Measurements from ENCODE around the gene BTC.

DNA sequence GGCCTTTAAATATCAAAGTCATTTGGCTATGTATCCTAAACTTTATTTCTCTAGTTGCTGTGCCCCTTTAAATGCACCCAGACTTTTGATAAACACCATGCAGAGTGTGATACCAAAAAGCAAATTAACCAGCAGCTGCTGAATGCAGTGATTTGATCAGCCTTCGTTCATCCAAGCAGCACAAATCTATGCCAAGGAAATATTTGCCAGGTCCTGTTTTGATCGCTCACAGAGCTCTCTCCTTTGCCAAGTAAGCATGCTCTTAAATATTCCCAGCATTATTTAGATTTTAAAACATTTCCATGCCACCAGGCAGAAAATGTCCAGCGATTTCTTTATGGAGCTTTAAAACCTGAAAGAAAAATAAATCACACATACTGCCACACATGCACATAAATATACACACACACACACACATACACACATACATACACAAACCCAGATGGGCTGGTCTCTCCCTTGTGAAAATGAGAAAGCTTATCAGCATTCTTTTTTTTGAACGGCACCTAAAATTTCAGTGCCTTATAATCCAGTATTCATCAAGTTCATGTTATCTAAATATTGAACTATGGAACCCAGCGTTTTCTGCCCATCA is 35.7 kb downstream of the BTC start:
- TF ChIP-seq RAD21 (IDR thresholded peaks at IDR 0.05; ENCODE audit: low read depth) (no peak), FOXM1 (IDR thresholded peaks at IDR 0.05; ENCODE audit: borderline replicate concordance, low read depth) (no peak), TAF1 (IDR thresholded peaks at IDR 0.05; ENCODE audit: low read depth) (no peak), YY1 (IDR thresholded peaks at IDR 0.05; ENCODE audit: low read depth) (no peak), EP300 (IDR thresholded peaks at IDR 0.05; ENCODE audit: borderline replicate concordance) (no peak), TCF12 (IDR thresholded peaks at IDR 0.05; ENCODE audit: low read depth) (no peak), TEAD4 (IDR thresholded peaks at IDR 0.05) (no peak), ZBTB7A (IDR thresholded peaks at IDR 0.05; ENCODE audit: low read depth) (no peak), CEBPB (IDR thresholded peaks at IDR 0.05) (no peak)
- TF ChIP-seq, protein P1, sequence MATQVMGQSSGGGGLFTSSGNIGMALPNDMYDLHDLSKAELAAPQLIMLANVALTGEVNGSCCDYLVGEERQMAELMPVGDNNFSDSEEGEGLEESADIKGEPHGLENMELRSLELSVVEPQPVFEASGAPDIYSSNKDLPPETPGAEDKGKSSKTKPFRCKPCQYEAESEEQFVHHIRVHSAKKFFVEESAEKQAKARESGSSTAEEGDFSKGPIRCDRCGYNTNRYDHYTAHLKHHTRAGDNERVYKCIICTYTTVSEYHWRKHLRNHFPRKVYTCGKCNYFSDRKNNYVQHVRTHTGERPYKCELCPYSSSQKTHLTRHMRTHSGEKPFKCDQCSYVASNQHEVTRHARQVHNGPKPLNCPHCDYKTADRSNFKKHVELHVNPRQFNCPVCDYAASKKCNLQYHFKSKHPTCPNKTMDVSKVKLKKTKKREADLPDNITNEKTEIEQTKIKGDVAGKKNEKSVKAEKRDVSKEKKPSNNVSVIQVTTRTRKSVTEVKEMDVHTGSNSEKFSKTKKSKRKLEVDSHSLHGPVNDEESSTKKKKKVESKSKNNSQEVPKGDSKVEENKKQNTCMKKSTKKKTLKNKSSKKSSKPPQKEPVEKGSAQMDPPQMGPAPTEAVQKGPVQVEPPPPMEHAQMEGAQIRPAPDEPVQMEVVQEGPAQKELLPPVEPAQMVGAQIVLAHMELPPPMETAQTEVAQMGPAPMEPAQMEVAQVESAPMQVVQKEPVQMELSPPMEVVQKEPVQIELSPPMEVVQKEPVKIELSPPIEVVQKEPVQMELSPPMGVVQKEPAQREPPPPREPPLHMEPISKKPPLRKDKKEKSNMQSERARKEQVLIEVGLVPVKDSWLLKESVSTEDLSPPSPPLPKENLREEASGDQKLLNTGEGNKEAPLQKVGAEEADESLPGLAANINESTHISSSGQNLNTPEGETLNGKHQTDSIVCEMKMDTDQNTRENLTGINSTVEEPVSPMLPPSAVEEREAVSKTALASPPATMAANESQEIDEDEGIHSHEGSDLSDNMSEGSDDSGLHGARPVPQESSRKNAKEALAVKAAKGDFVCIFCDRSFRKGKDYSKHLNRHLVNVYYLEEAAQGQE (IDR thresholded peaks at IDR 0.05; ENCODE audit: low read depth): no peak
- TF ChIP-seq, protein P2, sequence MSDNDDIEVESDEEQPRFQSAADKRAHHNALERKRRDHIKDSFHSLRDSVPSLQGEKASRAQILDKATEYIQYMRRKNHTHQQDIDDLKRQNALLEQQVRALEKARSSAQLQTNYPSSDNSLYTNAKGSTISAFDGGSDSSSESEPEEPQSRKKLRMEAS (IDR thresholded peaks at IDR 0.05): no peak
- TF ChIP-seq, protein P3, sequence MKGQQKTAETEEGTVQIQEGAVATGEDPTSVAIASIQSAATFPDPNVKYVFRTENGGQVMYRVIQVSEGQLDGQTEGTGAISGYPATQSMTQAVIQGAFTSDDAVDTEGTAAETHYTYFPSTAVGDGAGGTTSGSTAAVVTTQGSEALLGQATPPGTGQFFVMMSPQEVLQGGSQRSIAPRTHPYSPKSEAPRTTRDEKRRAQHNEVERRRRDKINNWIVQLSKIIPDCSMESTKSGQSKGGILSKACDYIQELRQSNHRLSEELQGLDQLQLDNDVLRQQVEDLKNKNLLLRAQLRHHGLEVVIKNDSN (IDR thresholded peaks at IDR 0.05): no peak
